ENCODE measurements around the gene PLOD1.

PLOD1 gene

DNA sequence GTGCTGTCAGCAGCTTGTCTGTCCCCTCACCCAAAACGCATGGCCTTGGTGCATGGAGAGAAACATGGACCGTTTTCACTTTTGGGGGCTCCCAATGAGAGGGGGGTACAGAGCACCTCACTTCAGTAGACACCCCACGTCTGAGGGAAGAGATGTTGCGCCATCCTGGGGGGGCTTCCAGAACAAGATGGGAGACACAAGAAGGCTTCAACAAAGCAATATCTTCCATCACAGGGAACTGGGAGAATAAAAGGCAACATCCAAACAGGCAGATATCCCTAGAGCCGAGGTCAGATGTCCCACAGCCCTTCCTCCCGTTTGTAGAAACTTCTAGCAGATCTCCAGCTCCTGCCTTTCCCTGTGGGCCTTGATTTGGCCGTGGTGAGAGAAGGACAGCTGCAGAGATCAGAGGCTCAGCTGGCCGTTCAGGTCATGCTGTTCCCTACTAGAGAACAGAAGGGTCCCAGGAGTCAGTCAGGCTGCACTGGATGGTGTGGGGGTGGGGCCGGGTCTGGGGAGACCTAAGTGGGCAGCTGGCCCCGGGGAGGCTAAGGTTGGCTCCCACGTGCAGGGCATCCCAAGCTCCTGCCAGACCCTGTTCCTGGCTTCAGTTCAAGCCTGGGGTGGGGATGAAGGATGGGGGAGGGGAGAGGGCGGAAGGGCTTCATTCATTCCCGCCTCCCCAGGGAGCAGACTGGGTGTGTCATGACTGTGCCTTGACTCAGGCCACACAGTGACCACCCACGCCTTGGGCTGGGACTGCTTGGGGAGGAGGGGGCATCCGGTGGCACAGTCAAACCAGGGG is 4.4 kb downstream of the PLOD1 start:
- TF ChIP-seq POLR2AphosphoS5 (IDR thresholded peaks at IDR 0.05; ENCODE audit: low read depth, low read length) (no peak), SIN3A (IDR thresholded peaks at IDR 0.05; ENCODE audit: borderline replicate concordance, insufficient read depth, low read length) (no peak), FOXP2 (optimal IDR thresholded peaks at IDR 0.05; ENCODE audit: borderline replicate concordance, extremely low read depth, extremely low read length, insufficient read depth) (no peak), TAF1 (IDR thresholded peaks at IDR 0.05; ENCODE audit: borderline replicate concordance, insufficient read depth, low read length) (no peak)
- TF ChIP-seq, protein P1, sequence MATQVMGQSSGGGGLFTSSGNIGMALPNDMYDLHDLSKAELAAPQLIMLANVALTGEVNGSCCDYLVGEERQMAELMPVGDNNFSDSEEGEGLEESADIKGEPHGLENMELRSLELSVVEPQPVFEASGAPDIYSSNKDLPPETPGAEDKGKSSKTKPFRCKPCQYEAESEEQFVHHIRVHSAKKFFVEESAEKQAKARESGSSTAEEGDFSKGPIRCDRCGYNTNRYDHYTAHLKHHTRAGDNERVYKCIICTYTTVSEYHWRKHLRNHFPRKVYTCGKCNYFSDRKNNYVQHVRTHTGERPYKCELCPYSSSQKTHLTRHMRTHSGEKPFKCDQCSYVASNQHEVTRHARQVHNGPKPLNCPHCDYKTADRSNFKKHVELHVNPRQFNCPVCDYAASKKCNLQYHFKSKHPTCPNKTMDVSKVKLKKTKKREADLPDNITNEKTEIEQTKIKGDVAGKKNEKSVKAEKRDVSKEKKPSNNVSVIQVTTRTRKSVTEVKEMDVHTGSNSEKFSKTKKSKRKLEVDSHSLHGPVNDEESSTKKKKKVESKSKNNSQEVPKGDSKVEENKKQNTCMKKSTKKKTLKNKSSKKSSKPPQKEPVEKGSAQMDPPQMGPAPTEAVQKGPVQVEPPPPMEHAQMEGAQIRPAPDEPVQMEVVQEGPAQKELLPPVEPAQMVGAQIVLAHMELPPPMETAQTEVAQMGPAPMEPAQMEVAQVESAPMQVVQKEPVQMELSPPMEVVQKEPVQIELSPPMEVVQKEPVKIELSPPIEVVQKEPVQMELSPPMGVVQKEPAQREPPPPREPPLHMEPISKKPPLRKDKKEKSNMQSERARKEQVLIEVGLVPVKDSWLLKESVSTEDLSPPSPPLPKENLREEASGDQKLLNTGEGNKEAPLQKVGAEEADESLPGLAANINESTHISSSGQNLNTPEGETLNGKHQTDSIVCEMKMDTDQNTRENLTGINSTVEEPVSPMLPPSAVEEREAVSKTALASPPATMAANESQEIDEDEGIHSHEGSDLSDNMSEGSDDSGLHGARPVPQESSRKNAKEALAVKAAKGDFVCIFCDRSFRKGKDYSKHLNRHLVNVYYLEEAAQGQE (IDR thresholded peaks at IDR 0.05; ENCODE audit: insufficient read depth in 1 of 2, low read depth in 2 of 2, low read length in 2 of 2), result no peak

DNA sequence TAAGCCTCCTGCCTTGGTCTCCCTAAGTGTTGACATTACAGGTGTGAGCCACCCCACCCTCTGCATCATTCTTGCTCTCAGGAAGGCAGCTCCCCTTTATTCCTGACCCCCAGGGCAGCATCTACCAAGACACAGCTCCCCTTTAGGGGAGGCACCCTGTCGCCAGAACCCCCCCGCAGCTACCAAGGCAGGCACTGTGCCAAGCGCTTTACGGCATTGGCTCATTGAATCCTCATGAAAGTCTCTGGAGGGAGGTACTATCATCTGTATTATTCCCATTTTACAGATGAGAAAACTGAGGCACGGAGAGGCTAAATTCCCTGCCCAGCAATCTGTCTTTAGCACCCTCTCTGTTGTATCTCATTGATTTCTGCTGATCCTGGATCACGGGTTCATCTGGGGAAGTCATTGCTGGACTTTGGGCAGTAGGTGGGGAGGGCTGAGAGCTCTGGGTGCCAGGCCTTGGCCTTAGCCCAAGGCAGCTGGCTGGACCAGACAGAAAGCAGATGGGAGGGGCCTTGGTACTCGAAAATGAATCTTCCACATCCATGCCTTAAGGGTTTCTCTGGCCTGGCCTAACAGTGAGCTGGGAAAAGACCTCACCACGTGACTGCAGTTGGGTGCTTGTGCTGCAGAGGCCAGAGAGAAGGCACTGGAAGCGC is 5.9 kb downstream of the PLOD1 start:
- no peak for TF ChIP-seq TAF1 (IDR thresholded peaks at IDR 0.05; ENCODE audit: borderline replicate concordance, insufficient read depth, low read length)
- TF ChIP-seq POLR2AphosphoS5 (IDR thresholded peaks at IDR 0.05; ENCODE audit: low read depth, low read length), result no peak
- TF ChIP-seq SIN3A (IDR thresholded peaks at IDR 0.05; ENCODE audit: borderline replicate concordance, insufficient read depth, low read length), result no peak
- TF ChIP-seq, protein P1 (IDR thresholded peaks at IDR 0.05; ENCODE audit: insufficient read depth in 1 of 2, low read depth in 2 of 2, low read length in 2 of 2), result no peak
- TF ChIP-seq FOXP2 (optimal IDR thresholded peaks at IDR 0.05; ENCODE audit: borderline replicate concordance, extremely low read depth, extremely low read length, insufficient read depth), result no peak

DNA sequence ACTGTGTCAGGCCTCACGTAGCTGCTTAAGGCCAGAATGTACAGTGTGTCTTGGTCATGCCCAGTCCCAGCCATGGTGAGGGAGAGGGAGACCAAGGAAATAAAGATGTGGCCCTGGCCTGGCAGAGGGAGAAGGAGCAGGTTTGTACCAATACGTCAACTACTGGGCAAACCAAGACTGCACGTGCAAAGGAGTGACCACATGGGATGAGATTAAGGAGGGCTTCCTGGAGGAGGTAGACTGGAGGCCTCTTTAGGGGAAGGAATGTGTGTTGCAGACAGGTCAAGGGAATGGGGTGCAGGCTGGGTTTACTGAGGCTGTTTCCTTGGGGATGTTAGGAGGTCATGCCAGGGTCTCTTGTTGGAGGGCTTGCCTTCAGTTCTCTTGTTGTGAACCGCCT is 7.8 kb downstream of the PLOD1 start:
- TF ChIP-seq TAF1 (IDR thresholded peaks at IDR 0.05; ENCODE audit: borderline replicate concordance, insufficient read depth, low read length) (no peak), SIN3A (IDR thresholded peaks at IDR 0.05; ENCODE audit: borderline replicate concordance, insufficient read depth, low read length) (no peak), POLR2AphosphoS5 (IDR thresholded peaks at IDR 0.05; ENCODE audit: low read depth, low read length) (no peak), FOXP2 (optimal IDR thresholded peaks at IDR 0.05; ENCODE audit: borderline replicate concordance, extremely low read depth, extremely low read length, insufficient read depth) (no peak)
- TF ChIP-seq, protein P1 (IDR thresholded peaks at IDR 0.05; ENCODE audit: insufficient read depth in 1 of 2, low read depth in 2 of 2, low read length in 2 of 2), result no peak

DNA sequence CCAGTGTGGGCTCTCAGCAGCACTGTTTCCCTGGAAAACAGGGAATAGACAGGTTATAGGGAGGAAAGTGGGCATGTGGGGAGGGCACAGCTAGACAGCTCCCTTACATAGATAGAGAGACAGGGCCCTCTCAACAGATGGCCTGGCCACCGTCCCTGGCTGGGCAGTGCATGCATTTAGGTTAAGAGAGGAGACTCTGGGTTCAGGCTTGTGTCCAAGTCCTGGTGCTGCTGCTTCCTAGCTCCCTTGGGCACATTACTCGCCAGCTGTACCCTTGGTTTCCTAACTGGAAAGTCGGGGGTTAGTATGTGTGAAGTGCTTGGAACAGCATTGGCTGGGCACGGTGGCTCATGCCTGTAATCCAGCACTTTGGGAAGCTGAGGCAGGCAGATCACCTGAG is 9.1 kb downstream of the PLOD1 start:
- TF ChIP-seq TAF1 (IDR thresholded peaks at IDR 0.05; ENCODE audit: borderline replicate concordance, insufficient read depth, low read length), result no peak
- TF ChIP-seq, protein P1 (IDR thresholded peaks at IDR 0.05; ENCODE audit: insufficient read depth in 1 of 2, low read depth in 2 of 2, low read length in 2 of 2), result no peak
- no peak for TF ChIP-seq POLR2AphosphoS5 (IDR thresholded peaks at IDR 0.05; ENCODE audit: low read depth, low read length)
- no peak for TF ChIP-seq SIN3A (IDR thresholded peaks at IDR 0.05; ENCODE audit: borderline replicate concordance, insufficient read depth, low read length)
- no peak for TF ChIP-seq FOXP2 (optimal IDR thresholded peaks at IDR 0.05; ENCODE audit: borderline replicate concordance, extremely low read depth, extremely low read length, insufficient read depth)

All from PFSK-1 (cell line).